Measurements from ENCODE around the gene NFATC2. TPM values are rescaled to one million over a fixed set of nuclear protein-coding genes. Genes with fewer than 3 reads are reported as not detected.
"Not testable (repeated sequence)": the region's sequence is repeated elsewhere in the genome, so short reads cannot be mapped to it uniquely, and the experiment has no call there.

The NFATC2 gene
- total and polyA plus RNA-seq, 7 donors, result 1.4 to 16.9 (median 5.0) TPM

DNA sequence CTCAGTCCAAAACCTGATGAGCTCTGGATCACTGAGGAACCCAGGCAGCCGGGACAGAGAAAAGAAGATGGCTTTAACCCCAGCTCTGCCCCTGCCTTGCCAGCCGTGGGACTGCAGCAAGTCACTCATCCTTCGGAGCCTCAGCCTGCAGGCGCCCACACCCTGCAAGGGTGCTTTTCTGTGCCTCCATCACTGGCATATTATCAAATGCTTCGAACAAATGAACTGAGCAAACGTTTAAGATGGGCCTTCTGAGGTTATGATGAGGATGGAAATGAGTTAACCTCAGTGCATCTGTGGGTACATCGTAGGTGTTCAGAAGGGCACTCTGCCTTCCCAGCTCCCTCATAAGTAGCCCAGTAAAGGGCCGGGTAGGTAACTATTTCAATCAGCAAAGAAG lies 79.0 kb downstream of the NFATC2 start:
- H3K4me1 ChIP-seq, result peaks cover 0 to 16% (median 12%) of the 10 kb centered on the region in 4 donors
- no peaks in the 10 kb centered on the region for H3K36me3 ChIP-seq
- H3K27me3 ChIP-seq, result no peaks in the 10 kb centered on the region
- H3K4me3 ChIP-seq, result no peak overlapping the region
- no peak for TF ChIP-seq POLR2AphosphoS5 (IDR thresholded peaks at IDR 0.05)
- no peak for TF ChIP-seq POLR2A (IDR thresholded peaks at IDR 0.05)
- no peak for TF ChIP-seq CTCF (IDR thresholded peaks at IDR 0.05)
- TF ChIP-seq EP300 (IDR thresholded peaks at IDR 0.05), result no peak
- no peak for DNase-seq
- intact Hi-C loops (cut with DNase I), result loop anchor here (5.0 kb wide), 1 partner anchor 79 kb away; the partner anchor contains the start of gene NFATC2
- peak overlapping the region in 3 of 4 donors; percentile 28 to 63 (median 40) for H3K27ac ChIP-seq
- H3K9me3 ChIP-seq, result no peaks in the 10 kb centered on the region
- 83 to 86% methylated on average over 8 of the region's 8 CpGs for WGBS, 2 donors

GRCh38 chr20:51462566-51463276 lies 79.8 kb downstream of the NFATC2 start:
- peak; percentile 92 for DNase-seq
- intact Hi-C loops (cut with DNase I), result loop anchor here (5.0 kb wide), 1 partner anchor 80 kb away; the partner anchor contains the start of gene NFATC2
- no peaks in the 10 kb centered on the region for H3K36me3 ChIP-seq
- peaks cover 0 to 22% (median 17%) of the 10 kb centered on the region in 4 donors for H3K4me1 ChIP-seq
- WGBS, 2 donors, result 80 to 83% methylated on average over 12 of the region's 12 CpGs
- TF ChIP-seq EP300 (IDR thresholded peaks at IDR 0.05) (no peak), CTCF (IDR thresholded peaks at IDR 0.05) (no peak), POLR2AphosphoS5 (IDR thresholded peaks at IDR 0.05) (peak in 2 of 4 donors; percentile 43 to 57), POLR2A (IDR thresholded peaks at IDR 0.05) (no peak)
- H3K27me3 ChIP-seq, result no peaks in the 10 kb centered on the region
- no peak overlapping the region for H3K4me3 ChIP-seq
- H3K27ac ChIP-seq, result peak overlapping the region; percentile 28 to 63 (median 44)
- no peaks in the 10 kb centered on the region for H3K9me3 ChIP-seq

GRCh38 chr20:51461846-51462245 lies 80.7 kb downstream of the NFATC2 start:
- not testable (repeated sequence) for H3K4me3 ChIP-seq, H3K27ac ChIP-seq, DNase-seq, H3K27me3 ChIP-seq, H3K9me3 ChIP-seq, H3K36me3 ChIP-seq
- intact Hi-C loops (cut with DNase I), result loop anchor here (5.0 kb wide), 1 partner anchor 80 kb away; the partner anchor contains the start of gene NFATC2
- H3K4me1 ChIP-seq, result peaks cover 0 to 31% (median 25%) of the 10 kb centered on the region in 4 donors
- WGBS, 2 donors, result 92 to 94% methylated on average over 5 of the region's 5 CpGs

GRCh38 chr20:51461306-51461705 lies 81.2 kb downstream of the NFATC2 start:
- WGBS, 2 donors, result 78 to 91% methylated on average over 8 of the region's 8 CpGs
- Histone ChIP-seq H3K4me3 (no peak overlapping the region), H3K27ac (no peak overlapping the region), H3K27me3 (no peaks in the 10 kb centered on the region), H3K36me3 (no peaks in the 10 kb centered on the region), H3K4me1 (peaks cover 0 to 37% (median 30%) of the 10 kb centered on the region in 4 donors), H3K9me3 (no peaks in the 10 kb centered on the region)
- intact Hi-C loops (cut with DNase I), result loop anchor here (5.0 kb wide), 1 partner anchor 81 kb away; the partner anchor contains the start of gene NFATC2
- TF ChIP-seq EP300 (IDR thresholded peaks at IDR 0.05) (no peak), POLR2A (IDR thresholded peaks at IDR 0.05) (no peak), POLR2AphosphoS5 (IDR thresholded peaks at IDR 0.05) (no peak), CTCF (IDR thresholded peaks at IDR 0.05) (no peak)
- no peak for DNase-seq

GRCh38 chr20:51460569-51461265 lies 81.8 kb downstream of the NFATC2 start:
- DNase-seq, result no peak
- peaks cover 0 to 42% (median 35%) of the 10 kb centered on the region in 4 donors for H3K4me1 ChIP-seq
- no peak overlapping the region for H3K27ac ChIP-seq
- H3K9me3 ChIP-seq, result no peaks in the 10 kb centered on the region
- no peak overlapping the region for H3K4me3 ChIP-seq
- H3K36me3 ChIP-seq, result no peaks in the 10 kb centered on the region
- 75 to 87% methylated on average over 13 of the region's 13 CpGs for WGBS, 2 donors
- no peaks in the 10 kb centered on the region for H3K27me3 ChIP-seq
- intact Hi-C loops (cut with DNase I), result loop anchor here (5.0 kb wide), 1 partner anchor 82 kb away; the partner anchor contains the start of gene NFATC2
- TF ChIP-seq EP300 (IDR thresholded peaks at IDR 0.05), result no peak
- no peak for TF ChIP-seq POLR2AphosphoS5 (IDR thresholded peaks at IDR 0.05)
- TF ChIP-seq POLR2A (IDR thresholded peaks at IDR 0.05), result no peak
- no peak for TF ChIP-seq CTCF (IDR thresholded peaks at IDR 0.05)
